ENCODE results near the gene GRIP1. TPM values are rescaled to one million over a fixed set of nuclear protein-coding genes. Genes with fewer than 3 reads are reported as not detected.

The GRIP1 gene
- total RNA-seq, 1 donor from 2014 or later, result 0.17 TPM

DNA sequence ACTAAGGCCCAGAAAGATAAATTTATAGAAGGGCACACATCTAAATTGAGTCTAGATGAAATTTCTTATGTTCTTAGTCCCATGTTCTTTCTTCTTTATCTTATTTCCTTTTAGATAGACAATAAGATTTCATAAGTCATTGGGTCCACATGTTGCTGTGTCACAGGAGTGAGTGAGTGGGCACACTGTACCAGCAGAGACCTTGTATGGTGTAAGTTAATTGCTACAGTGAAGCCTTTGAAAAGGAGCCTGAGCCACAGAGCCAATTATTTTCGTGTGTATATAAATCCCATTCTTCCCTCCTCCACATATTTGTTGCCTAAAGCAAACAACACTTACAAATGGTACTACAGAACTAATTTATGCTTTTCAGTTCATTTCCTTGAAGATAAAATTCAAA, 79.1 kb downstream of the GRIP1 start:
- no peak for DNase-seq

- no peak for DNase-seq
Observed at GRCh38 chr12:66598608-66599007, 80.3 kb downstream of the GRIP1 start.

GRCh38 chr12:66598079-66598478, 80.8 kb downstream of the GRIP1 start:
- no peak for DNase-seq

DNA sequence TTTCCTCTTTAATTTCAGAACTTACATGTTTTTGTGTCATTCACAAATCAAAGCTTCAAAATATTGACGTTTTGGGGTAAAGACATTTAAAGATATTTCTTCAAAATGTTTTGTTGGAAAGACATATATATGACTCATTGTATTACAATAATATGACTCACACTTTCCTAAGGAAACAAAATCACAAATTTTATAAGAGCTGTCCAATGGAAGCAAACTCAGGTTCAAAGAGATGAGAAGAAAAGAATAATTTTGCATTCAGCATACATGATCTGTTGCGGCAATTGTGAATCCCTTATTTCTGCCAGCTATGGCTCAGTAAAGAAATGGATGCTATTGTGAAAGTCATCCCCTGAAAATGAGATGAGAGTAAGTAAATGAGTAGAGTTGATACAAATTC, 82.7 kb downstream of the GRIP1 start:
- DNase-seq, result peak; percentile 27

DNA sequence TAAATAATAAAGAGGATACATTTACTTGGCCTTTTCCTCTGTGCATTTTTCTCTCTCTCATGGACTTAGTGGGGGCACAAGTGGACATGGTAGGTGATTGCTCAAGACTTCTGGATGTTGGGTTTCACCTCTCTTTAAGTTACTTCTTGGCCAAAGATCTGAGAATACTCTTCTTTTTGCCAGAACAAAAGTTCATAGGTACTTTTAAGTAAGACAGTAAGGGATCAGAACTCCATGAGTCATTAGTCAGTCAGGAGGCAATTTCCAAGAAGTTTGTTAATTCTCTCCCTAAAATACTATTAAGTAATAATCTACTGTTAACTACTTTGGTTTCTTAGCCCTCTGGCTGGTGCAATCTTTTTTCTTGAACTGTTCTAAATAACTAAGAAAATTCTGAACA, 84.2 kb downstream of the GRIP1 start:
- DNase-seq, result no peak

DNA sequence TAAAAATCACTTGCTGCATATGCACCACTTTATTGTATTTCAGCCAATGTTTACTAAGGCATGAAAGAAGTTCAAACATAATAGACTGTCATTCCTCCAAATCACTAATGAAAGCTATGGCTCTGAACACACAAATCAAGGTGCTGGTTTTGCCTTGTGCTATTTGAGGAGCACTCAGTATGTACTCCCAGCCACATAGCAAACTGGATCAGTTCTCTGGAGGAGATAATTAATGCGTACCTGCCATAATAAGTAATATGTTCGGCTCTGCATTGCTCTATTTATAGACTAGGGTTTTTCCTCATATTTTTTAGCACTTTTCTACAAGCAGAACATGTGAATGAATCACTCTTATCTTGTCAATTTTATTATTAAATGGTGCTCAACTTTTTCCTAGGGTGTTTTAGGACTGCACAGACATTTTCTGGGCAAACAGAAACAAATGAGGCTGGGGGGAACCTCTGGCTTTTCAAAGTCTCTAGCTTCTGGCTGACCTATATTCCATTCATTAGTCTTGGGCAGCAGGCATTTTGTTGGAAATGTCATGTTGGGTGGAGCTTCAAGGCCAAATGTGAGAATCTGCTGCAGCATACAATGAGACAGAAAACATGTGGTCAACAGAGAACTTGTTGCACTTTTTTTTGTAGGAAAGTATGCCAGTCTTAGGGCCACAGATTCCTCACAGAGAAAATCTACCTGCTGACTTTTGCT, 88.4 kb downstream of the GRIP1 start:
- DNase-seq, result no peak

DNA sequence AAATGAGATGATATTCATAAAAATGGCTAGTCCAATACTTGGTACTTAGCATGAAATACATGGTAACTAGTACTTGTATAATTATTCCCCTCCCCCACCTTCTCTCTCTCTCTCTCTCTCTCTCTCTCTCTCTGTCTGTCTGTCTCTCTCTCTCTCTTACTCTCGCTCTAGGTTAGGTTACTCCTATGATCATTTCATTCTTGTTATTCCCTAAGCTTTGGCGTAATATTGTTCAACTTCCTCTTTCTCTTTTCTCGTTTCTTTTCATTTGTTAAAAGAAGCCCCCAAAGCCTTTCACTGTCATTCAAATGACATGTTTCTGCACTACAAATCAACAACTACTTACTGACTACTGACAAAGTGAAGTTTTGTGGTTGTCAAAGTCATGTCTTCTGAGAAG, 89.8 kb downstream of the GRIP1 start:
- no peak for DNase-seq

GRCh38 chr12:66587912-66588311, 91.0 kb downstream of the GRIP1 start:
- DNase-seq, result no peak

DNA sequence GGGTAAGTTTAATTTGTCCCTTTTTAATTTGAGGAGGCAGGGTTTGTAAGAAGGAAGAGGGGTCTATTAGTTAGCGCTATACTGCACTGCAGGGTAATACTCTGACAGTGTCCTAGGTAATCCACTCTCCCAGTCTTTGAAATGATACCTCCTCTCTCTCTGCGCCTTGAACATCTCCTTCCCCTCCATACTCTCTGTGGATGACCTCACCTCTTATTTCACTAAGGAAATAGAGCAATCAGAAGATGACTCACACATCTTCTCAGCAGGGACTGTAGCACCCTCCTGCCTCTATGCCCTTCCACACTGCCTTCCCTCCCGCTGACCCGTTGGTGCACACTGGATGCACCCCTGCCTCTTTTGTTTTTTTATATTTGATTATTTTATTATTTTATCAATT, 94.2 kb downstream of the GRIP1 start:
- DNase-seq, result no peak

GRCh38 chr12:66573605-66574004, 105.3 kb downstream of the GRIP1 start:
- DNase-seq, result no peak

DNA sequence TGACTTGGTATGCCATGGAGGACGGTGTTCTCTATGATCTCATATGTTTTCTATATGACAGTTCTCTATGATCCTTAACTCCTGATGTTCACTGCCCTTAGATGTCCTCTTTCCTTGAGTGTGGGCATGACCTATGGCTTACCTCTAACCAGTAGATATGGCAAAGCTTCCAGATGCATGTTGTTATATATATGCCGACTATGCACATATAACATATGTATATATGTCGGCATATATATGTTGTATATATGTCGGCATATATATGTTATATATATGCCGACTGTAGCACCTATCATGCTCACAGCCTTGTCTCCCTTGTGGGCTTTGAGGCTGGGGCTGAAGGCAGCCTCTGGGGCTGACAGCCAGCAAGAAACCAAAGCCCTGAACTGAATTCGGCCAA, 106.0 kb downstream of the GRIP1 start:
- DNase-seq, result no peak

- DNase-seq, result no peak
Observed at GRCh38 chr12:66571361-66571915, 107.4 kb downstream of the GRIP1 start.

- no peak for DNase-seq
Observed at GRCh38 chr12:66563220-66563619, 115.7 kb downstream of the GRIP1 start.

DNA sequence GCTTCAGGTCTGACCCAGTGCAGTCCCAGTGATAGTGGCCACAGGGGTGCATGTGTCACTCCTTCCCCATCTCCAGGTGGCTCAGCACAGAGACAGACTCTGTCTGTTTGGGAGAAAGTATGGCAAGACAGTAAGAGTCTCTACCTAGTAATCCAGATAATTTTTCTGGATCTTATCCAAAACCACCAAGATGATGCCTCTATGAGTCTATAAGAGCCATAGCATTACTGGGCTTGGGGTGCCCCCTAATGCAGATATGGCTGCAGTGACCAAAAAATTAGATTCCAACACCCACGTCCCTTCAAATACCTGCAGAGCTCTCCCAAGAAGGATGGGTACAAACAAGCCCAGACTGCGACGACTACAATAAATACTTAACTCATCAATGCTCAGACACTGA, 123.8 kb downstream of the GRIP1 start:
- DNase-seq, result no peak

GRCh38 chr12:66552716-66553115, 126.2 kb downstream of the GRIP1 start:
- DNase-seq, result no peak

DNA sequence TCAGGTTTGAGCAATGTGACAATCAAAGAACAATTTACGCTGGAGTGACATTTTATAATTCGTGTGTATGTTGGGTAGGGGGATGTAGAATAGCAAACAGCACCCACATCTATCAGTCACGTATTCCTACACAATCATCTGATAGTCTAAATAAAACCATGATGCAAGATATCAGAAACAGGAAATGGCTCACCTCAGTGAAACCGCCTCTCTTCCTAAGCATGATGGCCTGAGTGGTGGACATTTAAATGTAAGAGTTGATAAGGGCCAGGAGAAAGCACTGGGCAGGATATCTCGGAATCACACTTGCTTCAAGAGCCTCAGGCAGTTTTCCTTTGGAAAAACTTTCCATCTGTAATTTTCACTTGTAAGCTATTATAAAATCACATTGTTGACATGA, 128.2 kb downstream of the GRIP1 start:
- DNase-seq, result no peak

DNA sequence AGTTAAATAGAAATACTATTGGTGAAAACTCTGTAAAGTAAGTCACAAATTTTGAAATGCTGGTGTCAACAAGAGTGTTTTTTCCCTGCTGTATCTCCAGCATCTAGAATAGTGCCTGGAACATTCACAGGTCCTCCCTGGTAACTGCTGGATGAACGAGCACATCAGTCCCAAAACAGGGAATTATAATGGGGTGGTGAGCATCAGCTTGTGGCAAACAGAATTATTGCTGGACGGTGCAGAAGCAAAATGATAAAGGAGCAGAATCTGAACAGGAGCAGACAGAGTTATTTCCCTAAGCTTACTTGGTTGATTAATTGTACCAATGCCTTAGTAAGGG, 129.9 kb downstream of the GRIP1 start:
- no peak for DNase-seq

DNA sequence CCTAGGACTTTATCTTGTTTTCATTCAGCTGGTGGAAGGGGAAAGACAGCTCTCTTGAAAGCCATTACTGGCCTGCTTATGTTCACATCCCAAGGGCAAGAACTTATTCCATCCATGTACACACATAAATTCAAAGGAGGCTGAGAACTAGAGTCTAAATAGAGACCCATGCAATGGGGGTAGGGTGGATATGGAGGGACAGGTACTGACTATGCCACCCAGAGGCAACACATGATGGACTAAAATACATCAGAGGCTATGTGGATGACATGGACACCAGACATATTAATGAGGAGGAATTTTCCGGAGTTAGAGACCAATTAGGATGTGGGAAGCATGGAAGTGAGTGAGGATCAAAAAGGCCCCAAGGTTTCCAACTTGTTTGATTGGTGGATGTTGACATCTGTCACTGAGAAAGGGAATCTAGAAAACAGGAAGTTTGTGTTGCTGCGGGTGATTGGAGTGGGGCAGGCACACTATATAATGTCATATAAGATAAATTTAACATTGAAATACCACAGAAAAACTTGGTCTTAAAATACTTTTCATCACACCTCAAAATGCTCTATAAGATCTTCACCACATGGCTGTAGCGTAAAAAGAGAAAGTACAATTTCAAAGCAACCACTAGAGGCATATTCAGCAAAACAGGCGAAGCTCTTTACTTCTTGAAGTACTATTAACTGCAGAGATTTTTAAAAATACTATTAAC, 130.4 kb downstream of the GRIP1 start:
- DNase-seq, result no peak

DNA sequence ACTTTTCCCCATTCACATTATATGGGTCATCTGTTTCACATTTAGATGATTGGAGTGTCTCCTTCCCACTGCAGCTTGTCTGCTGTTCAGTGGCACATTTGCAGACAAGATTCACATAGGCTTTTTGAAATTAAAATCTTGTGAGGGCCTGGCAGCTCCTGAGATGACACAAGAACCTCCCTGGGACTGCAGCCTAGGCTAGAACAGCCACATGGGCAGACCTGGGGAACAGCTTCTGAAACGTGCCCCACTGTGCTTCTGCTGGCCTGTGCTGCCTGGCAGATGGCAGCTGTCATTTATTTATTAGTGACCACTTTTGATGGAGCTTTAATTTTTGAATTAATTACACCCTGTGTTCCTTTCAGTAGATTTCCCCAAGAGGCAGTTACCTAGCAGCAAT, 137.4 kb downstream of the GRIP1 start:
- DNase-seq, result no peak

GRCh38 chr12:66539431-66539830, 139.4 kb downstream of the GRIP1 start:
- DNase-seq, result no peak

DNA sequence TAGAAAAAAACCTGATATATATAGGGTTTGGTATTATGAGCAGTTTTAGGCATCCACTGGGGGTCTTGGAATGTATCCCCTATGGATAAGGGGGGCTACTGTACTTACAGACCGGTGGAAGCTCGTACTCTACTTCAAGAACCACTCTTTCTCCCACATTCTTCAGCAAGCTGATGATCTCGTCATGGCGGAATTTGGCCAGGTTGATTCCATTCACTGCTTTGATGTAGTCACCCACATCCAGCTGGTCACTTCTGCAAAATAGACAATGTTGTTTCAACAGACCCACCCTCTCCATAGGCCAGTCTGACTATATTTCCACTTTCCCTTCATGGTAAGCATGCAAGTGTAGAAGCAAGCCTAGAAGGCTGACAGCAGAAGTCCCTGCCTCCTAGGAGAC, 139.9 kb downstream of the GRIP1 start:
- no peak for DNase-seq

GRCh38 chr12:66537876-66538275, 141.0 kb downstream of the GRIP1 start:
- no peak for DNase-seq

- DNase-seq, result no peak
Observed at GRCh38 chr12:66533767-66534166, 145.1 kb downstream of the GRIP1 start.

- DNase-seq, result no peak
Observed at GRCh38 chr12:66531766-66532165, 147.1 kb downstream of the GRIP1 start.
